NCI-H1048 (cell line): ENCODE data around the gene MAGEA2B.
"Not testable (repeated sequence)": the region's sequence is repeated elsewhere in the genome, so short reads cannot be mapped to it uniquely, and the experiment has no call there.

ENCODE experiments used
- DNase-seq: peaks from one replicate; lab custom pipeline; 2025; lab: John Stamatoyannopoulos, UW

MAGEA2B gene

DNA sequence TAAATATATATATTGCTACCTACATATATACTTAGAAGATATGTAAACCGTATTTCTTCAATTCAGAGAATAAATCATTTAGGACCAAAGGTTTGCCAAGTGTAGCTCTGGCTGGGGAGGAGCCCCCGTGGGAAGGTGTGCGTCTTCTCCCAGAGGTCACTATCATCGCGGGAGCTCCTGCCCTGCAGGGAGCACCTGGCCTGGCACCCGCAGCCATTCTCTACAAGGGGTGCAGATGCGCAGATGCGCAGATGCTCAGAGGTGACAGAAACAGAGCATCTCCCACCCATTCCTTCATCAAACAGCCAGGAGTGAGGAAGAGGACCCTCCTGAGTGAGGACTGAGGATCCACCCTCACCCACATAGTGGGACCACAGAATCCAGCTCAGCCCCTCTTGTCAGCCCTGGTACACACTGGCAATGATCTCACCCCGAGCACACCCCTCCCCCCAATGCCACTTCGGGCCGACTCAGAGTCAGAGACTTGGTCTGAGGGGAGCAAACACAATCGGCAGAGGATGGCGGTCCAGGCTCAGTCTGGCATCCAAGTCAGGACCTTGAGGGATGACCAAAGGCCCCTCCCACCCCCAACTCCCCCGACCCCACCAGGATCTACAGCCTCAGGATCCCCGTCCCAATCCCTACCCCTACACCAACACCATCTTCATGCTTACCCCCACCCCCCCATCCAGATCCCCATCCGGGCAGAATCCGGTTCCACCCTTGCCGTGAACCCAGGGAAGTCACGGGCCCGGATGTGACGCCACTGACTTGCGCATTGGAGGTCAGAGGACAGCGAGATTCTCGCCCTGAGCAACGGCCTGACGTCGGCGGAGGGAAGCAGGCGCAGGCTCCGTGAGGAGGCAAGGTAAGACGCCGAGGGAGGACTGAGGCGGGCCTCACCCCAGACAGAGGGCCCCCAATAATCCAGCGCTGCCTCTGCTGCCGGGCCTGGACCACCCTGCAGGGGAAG is at the start of gene MAGEA2B:
TSS of gene MAGEA2B (plus strand) at position 814 of the 973 bp plus-strand sequence. CDS start 2,479 bp downstream, outside the sequence.
- DNase-seq, result not testable (repeated sequence)

- no peak for DNase-seq
Observed at GRCh38 chrX:152674135-152674534, 40.3 kb upstream of the MAGEA2B start.

DNA sequence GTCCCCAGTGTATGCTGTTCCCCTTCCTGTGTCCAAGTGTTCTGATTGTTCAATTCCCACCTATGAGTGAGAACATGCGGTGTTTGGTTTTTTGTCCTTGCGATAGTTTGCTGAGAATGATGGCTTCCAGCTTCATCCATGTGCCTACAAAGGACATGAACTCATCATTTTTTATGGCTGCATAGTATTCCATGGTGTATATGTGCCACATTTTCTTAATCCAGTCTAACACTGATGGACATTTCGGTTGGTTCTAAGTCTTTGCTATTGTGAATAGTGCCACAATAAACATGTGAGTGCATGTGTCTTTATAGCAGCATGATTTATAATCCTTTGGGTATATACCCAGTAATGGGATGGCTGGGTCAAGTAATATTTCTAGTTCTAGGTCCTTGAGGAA is 39.8 kb upstream of the MAGEA2B start:
- not testable (repeated sequence) for DNase-seq

DNA sequence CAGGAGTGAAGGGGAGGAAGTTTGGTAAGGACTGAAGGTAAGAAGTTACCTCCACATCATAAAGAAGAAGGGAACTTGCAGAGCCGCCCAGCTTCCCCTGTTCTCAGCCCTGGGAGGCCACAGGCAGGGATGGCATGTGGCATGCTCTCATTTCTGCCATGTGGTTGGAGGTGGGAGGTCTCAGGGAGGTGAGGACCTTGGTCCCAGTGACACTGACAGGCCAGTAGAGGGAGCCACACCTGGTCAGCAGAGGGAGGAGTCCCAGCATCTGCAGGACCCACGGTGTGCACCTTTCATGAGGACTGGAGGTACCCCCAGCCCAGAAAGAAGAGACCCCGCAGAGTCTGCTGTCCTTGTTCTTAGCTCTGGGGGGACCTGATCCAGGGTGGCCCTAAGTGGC is 33.4 kb upstream of the MAGEA2B start:
- DNase-seq, result not testable (repeated sequence)

- not testable (repeated sequence) for DNase-seq
Observed at GRCh38 chrX:152697952-152698931, 16.2 kb upstream of the MAGEA2B start, which contains the start of gene MAGEA3. Gene MAGEA3 (plus strand): TSS chrX:152698794. CDS start chrX:152700833, 2,039 bp downstream.

- DNase-seq, result not testable (repeated sequence)
Observed at GRCh38 chrX:152700390-152700789, 14.0 kb upstream of the MAGEA2B start.

DNA sequence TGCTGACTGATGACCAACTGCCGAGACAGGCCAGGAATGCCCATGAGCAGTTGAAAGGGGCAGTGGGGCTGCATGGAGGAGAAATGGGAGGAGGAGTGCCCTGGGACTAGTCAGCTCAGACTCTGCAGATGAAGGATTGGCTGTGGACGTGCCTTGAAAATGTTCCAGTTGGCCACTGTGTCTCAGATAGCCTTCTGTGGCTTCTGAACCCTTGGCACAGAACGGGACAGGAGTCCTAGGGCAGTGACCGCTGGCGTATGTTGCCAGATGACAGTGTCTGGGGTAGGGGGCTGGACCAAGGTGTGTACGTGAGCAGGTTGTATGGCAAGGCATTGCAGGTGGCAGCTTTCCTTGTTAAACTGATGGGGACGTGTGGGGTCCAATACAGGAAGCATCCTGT is 7.9 kb upstream of the MAGEA2B start:
- not testable (repeated sequence) for DNase-seq

DNA sequence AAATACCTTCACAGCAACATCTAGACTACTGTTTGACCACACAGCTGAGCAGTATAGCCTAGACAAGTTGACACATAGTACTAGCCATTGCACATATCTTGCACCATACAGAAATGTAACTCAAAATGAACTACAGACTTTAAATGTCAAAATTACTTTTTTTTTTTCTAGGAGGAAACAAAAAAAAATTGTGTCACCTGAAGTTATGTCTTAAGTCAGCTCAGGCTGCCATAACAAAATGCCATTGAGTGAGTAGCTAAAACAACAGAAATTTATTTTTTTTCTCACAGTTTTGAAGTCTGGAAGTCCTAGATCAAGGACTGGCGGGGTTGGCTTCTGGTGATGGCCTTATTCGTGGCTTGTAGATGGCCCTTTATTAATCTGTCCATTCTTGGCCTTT is 5.3 kb upstream of the MAGEA2B start, which contains the start of gene CSAG2:
TSS of gene CSAG2 (minus strand) at position 101 of the 400 bp plus-strand sequence. CDS start 161 bp downstream, outside the sequence.
- not testable (repeated sequence) for DNase-seq

GRCh38 chrX:152713195-152713594 is 1.2 kb upstream of the MAGEA2B start:
- not testable (repeated sequence) for DNase-seq

- DNase-seq, result no peak
Observed at GRCh38 chrX:152725409-152725808, 11.0 kb downstream of the MAGEA2B start.

DNA sequence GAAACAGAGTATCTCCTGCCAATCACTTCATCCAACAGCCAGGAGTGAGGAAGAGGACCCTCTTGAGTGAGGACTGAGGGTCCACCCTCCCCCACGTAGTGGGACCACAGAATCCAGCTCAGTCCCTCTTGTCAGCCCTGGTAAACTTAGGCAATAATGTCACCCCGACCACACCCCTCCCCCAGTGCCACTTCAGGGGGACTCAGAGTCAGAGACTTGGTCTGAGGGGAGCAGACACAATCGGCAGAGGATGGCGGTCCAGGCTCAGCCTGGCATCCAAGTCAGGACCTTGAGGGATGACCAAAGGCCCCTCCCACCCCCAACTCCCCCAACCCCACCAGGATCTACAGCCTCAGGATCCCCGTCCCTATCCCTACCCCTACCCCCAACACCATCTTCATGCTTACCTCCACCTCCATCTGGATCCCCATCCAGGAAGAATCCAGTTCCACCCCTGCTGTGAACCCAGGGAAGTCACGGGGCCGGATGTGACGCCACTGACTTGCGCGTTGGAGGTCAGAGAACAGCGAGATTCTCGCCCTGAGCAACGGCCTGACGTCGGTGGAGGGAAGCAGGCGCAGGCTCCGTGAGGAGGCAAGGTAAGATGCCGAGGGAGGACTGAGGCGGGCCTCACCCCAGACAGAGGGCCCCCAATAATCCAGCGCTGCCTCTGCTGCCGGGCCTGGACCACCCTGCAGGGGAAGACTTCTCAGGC is 19.0 kb downstream of the MAGEA2B start, which contains the start of the genes CSAG1 and MAGEA12:
TSS of gene CSAG1 (minus strand) at position 461 of the 715 bp plus-strand sequence. CDS start 1,261 bp downstream, outside the sequence.
TSS of gene MAGEA12 (plus strand) at position 497 of the 715 bp plus-strand sequence. CDS start 2,405 bp downstream, outside the sequence.
- no peak for DNase-seq

- DNase-seq, result not testable (repeated sequence)
Observed at GRCh38 chrX:152734143-152734858, 19.9 kb downstream of the MAGEA2B start.

DNA sequence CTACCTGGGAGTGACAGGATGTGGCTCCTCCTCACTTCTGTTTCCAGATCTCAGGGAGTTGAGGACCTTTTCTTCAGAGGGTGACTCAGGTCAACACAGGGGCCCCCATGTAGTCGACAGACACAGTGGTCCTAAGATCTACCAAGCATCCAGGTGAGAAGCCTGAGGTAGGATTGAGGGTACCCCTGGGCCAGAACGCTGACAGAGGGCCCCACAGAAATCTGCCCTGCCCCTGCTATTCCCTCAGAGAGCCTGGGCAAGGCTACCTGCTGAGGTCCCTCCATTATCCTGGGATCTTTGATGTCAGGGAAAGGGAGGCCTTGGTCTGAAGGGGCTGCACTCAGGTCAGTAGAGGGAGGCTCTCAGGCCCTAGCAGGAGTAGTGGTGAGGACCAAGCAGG is 20.7 kb downstream of the MAGEA2B start:
- no peak for DNase-seq

DNA sequence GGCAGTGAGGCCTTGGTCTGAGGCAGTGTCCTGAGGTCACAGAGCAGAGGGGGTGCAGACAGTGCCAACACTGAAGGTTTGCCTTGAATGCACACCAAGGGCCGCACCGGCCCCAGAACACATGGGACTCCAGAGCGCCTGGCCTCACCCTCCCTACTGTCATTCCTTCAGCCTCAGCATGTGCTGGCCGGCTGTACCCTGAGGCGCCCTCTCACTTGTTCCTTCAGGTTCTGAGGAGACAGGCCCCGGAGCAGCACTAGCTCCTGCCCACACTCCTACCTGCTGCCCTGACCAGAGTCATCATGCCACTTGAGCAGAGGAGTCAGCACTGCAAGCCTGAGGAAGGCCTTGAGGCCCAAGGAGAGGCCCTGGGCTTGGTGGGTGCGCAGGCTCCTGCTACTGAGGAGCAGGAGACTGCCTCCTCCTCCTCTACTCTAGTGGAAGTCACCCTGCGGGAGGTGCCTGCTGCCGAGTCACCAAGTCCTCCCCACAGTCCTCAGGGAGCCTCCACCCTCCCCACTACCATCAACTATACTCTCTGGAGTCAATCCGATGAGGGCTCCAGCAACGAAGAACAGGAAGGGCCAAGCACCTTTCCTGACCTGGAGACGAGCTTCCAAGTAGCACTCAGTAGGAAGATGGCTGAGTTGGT is 21.6 kb downstream of the MAGEA2B start:
- DNase-seq, result no peak

DNA sequence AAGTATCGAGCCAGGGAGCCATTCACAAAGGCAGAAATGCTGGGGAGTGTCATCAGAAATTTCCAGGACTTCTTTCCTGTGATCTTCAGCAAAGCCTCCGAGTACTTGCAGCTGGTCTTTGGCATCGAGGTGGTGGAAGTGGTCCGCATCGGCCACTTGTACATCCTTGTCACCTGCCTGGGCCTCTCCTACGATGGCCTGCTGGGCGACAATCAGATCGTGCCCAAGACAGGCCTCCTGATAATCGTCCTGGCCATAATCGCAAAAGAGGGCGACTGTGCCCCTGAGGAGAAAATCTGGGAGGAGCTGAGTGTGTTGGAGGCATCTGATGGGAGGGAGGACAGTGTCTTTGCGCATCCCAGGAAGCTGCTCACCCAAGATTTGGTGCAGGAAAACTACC is 22.1 kb downstream of the MAGEA2B start:
- DNase-seq, result not testable (repeated sequence)

DNA sequence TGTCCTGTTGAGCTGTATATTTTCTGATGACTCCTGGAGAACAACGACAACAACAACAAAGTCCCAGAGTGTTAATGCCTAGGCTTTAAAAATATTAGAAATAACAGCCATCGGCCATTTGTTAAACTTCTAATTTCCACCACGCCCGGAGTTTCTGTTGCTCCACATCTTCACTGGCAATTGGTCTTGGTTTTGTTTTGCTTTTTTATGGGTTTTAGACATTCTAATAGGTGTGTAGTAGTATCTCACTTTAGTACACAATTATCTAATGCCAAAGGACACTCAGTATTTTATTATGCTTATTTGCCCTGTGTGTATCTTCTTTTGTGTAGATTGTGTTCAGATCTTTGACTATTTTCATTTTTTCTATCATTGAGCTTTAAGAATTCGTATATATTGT is 24.1 kb downstream of the MAGEA2B start:
- DNase-seq, result no peak

DNA sequence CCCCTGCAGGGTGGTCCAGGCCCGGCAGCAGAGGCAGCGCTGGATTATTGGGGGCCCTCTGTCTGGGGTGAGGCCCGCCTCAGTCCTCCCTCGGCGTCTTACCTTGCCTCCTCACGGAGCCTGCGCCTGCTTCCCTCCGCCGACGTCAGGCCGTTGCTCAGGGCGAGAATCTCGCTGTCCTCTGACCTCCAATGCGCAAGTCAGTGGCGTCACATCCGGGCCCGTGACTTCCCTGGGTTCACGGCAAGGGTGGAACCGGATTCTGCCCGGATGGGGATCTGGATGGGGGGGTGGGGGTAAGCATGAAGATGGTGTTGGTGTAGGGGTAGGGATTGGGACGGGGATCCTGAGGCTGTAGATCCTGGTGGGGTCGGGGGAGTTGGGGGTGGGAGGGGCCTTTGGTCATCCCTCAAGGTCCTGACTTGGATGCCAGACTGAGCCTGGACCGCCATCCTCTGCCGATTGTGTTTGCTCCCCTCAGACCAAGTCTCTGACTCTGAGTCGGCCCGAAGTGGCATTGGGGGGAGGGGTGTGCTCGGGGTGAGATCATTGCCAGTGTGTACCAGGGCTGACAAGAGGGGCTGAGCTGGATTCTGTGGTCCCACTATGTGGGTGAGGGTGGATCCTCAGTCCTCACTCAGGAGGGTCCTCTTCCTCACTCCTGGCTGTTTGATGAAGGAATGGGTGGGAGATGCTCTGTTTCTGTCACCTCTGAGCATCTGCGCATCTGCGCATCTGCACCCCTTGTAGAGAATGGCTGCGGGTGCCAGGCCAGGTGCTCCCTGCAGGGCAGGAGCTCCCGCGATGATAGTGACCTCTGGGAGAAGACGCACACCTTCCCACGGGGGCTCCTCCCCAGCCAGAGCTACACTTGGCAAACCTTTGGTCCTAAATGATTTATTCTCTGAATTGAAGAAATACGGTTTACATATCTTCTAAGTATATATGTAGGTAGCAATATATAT is 39.5 kb downstream of the MAGEA2B start, which contains the start of gene MAGEA2:
TSS of gene MAGEA2 (minus strand) at position 157 of the 965 bp plus-strand sequence. CDS start 2,479 bp downstream, outside the sequence.
- DNase-seq, result not testable (repeated sequence)

DNA sequence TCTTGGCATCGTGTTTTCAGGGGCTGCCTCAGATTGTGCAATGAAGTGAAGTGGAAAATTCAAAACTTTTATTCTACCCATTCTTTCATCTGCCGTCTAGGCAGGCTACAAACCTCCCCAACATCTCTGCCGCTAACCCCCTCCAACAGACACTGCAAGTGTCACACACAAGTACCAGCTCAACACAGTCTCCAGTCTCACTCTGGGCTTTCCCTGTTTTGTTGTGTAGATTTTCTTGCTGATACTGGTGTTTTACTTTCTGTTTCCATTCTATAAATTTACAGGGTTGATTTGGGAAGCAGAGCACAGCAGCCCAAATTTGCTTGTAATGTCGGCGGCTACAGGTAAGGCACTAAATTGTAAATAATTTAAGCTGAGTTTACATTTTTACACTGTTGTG is 40.4 kb downstream of the MAGEA2B start:
- DNase-seq, result not testable (repeated sequence)
